Mesenchymal stem cell (in vitro differentiated cells and primary cell): Measurements from ENCODE around the gene RBM18.

Experiments
- DNase-seq: peaks from one replicate; pipeline ENCODE4 v3.0.0-alpha.2; 2013
- H2AFZ ChIP-seq: one replicate; pipeline ENCODE4 v1.6.1; 2013; ENCODE audit warnings: low read depth, mild to moderate bottlenecking, control low read depth, inconsistent platforms, low read length, moderate library complexity
- H2AK5ac ChIP-seq: 2 replicates; pipeline ENCODE4 v1.6.1; 2013; ENCODE audit warnings: low read length, moderate library complexity, mild to moderate bottlenecking, inconsistent platforms; ENCODE audit not compliant: severe bottlenecking
- H2BK120ac ChIP-seq: one replicate; pipeline ENCODE4 v1.6.1; 2013; ENCODE audit warnings: low read depth, mild to moderate bottlenecking, inconsistent platforms, low read length, moderate library complexity
- H2BK12ac ChIP-seq, 2 experiments: one replicate each; pipeline ENCODE4 v1.6.1; 2013; ENCODE audit warnings: inconsistent platforms in 2 of 2, low read length in 2 of 2, mild to moderate bottlenecking in 2 of 2, moderate library complexity in 2 of 2, control low read depth in 1 of 2
- H2BK15ac ChIP-seq: one replicate; pipeline ENCODE4 v1.6.1; 2013; ENCODE audit warnings: mild to moderate bottlenecking, low read depth, inconsistent platforms; ENCODE audit not compliant: poor library complexity, severe bottlenecking
- H2BK5ac ChIP-seq: 2 replicates; pipeline ENCODE4 v1.6.1; 2013; ENCODE audit warnings: low read depth, mild to moderate bottlenecking, low read length, control low read depth, inconsistent platforms; ENCODE audit not compliant: poor library complexity, severe bottlenecking
- H3K14ac ChIP-seq, 2 experiments: one replicate each; pipeline ENCODE4 v1.6.1; 2013; ENCODE audit warnings: inconsistent platforms in 2 of 2, low read length in 2 of 2, control low read depth in 1 of 2, mild to moderate bottlenecking in 1 of 2, moderate library complexity in 1 of 2
- H3K18ac ChIP-seq, 2 experiments: one replicate each; pipeline ENCODE4 v1.6.1; 2013; ENCODE audit warnings: inconsistent platforms in 2 of 2, low read length in 2 of 2, control low read depth in 1 of 2, low read depth in 1 of 2, mild to moderate bottlenecking in 1 of 2
- H3K23ac ChIP-seq, 2 experiments: one replicate each; pipeline ENCODE4 v1.6.1; 2013; ENCODE audit warnings: inconsistent platforms in 2 of 2, low read length in 2 of 2, mild to moderate bottlenecking in 2 of 2, moderate library complexity in 2 of 2, control low read depth in 1 of 2
- H3K27ac ChIP-seq: 2 replicates; pipeline ENCODE4 v1.5.1; 2013; ENCODE audit warnings: mild to moderate bottlenecking, moderate library complexity, low read length, control low read depth, inconsistent platforms; ENCODE audit not compliant: poor library complexity, severe bottlenecking
- H3K27me3 ChIP-seq, 2 experiments: 2 replicates each; pipeline versions ENCODE4 v1.6.1 to v1.7.0; 2013; ENCODE audit warnings: low read length in 2 of 2, mild to moderate bottlenecking in 2 of 2, moderate library complexity in 2 of 2, control low read depth in 1 of 2, inconsistent platforms in 1 of 2; ENCODE audit not compliant: control insufficient read depth in 1 of 2, insufficient read depth in 1 of 2
- H3K36me3 ChIP-seq, 2 experiments: 2 replicates each; pipeline versions ENCODE4 v1.6.1 to v1.7.0; 2013; ENCODE audit warnings: low read length in 2 of 2, control low read depth in 1 of 2, inconsistent platforms in 1 of 2, low read depth in 1 of 2, mild to moderate bottlenecking in 1 of 2; ENCODE audit not compliant: insufficient read depth in 2 of 2, control insufficient read depth in 1 of 2
- H3K4ac ChIP-seq, 2 experiments: one replicate each; pipeline ENCODE4 v1.6.1; 2013; ENCODE audit warnings: inconsistent platforms in 2 of 2, low read length in 2 of 2, mild to moderate bottlenecking in 2 of 2, moderate library complexity in 2 of 2, control low read depth in 1 of 2, low read depth in 1 of 2
- H3K4me1 ChIP-seq: 2 replicates; pipeline ENCODE4 v1.6.1; 2013; ENCODE audit warnings: low read depth, low read length, control low read depth; ENCODE audit not compliant: control insufficient read depth, insufficient read depth
- H3K4me2 ChIP-seq: 2 replicates; pipeline ENCODE4 v1.6.1; 2013; ENCODE audit warnings: low read length, mild to moderate bottlenecking, inconsistent platforms; ENCODE audit not compliant: poor library complexity, severe bottlenecking
- H3K4me3 ChIP-seq, 2 experiments: 2 replicates each; pipeline versions ENCODE4 v1.5.1 to v1.7.0; 2013; ENCODE audit warnings: low read length in 2 of 2, mild to moderate bottlenecking in 2 of 2, control low read depth in 1 of 2, low read depth in 1 of 2; ENCODE audit not compliant: insufficient read depth in 1 of 2
- H3K79me1 ChIP-seq: replicated peaks from 2 replicates; pipeline ENCODE4 v1.6.1; 2013; ENCODE audit warnings: mild to moderate bottlenecking, control low read depth, low read length, inconsistent platforms; ENCODE audit not compliant: poor library complexity, severe bottlenecking
- H3K9ac ChIP-seq: 2 replicates; pipeline ENCODE4 v1.7.0; 2013; ENCODE audit warnings: mild to moderate bottlenecking, low read length, moderate library complexity
- H3K9me3 ChIP-seq: 2 replicates; pipeline ENCODE4 v1.7.0; 2013; ENCODE audit warnings: mild to moderate bottlenecking, low read length; ENCODE audit not compliant: control insufficient read depth
- H4K8ac ChIP-seq: one replicate; pipeline ENCODE4 v1.6.1; 2013; ENCODE audit warnings: inconsistent platforms, mild to moderate bottlenecking, low read length, moderate library complexity
- H4K91ac ChIP-seq: one replicate; pipeline ENCODE4 v1.6.1; 2013; ENCODE audit warnings: mild to moderate bottlenecking, low read length, inconsistent platforms
- WGBS: methylation state at CpG from one replicate; pipeline ENCODE4 v1.1.7; 2013; ENCODE audit warnings: mixed read lengths; 5-methylcytosine and 5-hydroxymethylcytosine counted together

Gene RBM18

GRCh38 chr9:122197882-122198281, 66.8 kb downstream of the RBM18 start:
- Histone ChIP-seq H3K4me2 (no peak overlapping the region), H4K8ac (no peak overlapping the region), H2BK15ac (no peak overlapping the region), H3K14ac (no peak overlapping the region), H3K9me3 (no peaks in the 10 kb centered on the region), H2AK5ac (no peak overlapping the region), H2BK120ac (no peak overlapping the region), H3K4me3 (no peak overlapping the region), H3K4me1 (peaks cover 8% of the 10 kb centered on the region), H2BK5ac (no peak overlapping the region), H3K79me1 (no peaks in the 10 kb centered on the region), H3K27ac (no peak overlapping the region), H3K36me3 (no peaks in the 10 kb centered on the region), H3K4ac (no peak overlapping the region), H4K91ac (no peak overlapping the region), H3K23ac (no peak overlapping the region), H2AFZ (no peak overlapping the region), H3K18ac (no peak overlapping the region), H3K9ac (no peak overlapping the region), H2BK12ac (no peak overlapping the region), H3K27me3 (peaks cover 23 to 32% of the 10 kb centered on the region in 2 experiments)
- 73% methylated on average over 4 of the region's 4 CpGs for WGBS
- no peak for DNase-seq

DNA sequence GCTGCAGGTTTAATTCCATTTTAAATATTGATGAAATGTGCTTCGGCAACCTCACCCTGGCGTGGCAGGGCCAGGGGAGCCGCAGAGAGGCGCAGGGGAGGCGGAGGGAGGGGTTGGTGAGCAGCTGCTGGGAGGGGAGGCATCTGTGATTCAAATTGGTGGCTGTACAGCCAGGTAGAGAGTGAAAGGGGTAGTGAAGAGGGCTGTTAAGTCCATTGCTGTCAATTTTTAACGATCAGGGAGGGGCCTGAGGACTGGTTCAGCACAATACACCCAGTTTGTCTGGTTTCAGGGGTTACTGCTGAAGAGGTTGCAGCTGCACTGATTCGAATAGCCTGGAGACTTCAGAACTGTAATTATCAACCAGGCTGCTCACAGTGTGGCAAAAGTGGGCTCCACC, 67.2 kb downstream of the RBM18 start:
- Histone ChIP-seq H3K4me1 (peaks cover 8% of the 10 kb centered on the region), H3K27me3 (peaks cover 23 to 37% of the 10 kb centered on the region in 2 experiments), H2BK15ac (no peak overlapping the region), H3K18ac (no peak overlapping the region), H3K79me1 (no peaks in the 10 kb centered on the region), H4K8ac (no peak overlapping the region), H3K9me3 (no peaks in the 10 kb centered on the region), H3K4me2 (no peak overlapping the region), H2BK12ac (no peak overlapping the region), H3K14ac (no peak overlapping the region), H4K91ac (no peak overlapping the region), H3K23ac (no peak overlapping the region), H3K27ac (no peak overlapping the region), H2AK5ac (no peak overlapping the region), H3K4me3 (no peak overlapping the region), H2BK120ac (no peak overlapping the region), H3K4ac (no peak overlapping the region), H2AFZ (no peak overlapping the region), H3K36me3 (no peaks in the 10 kb centered on the region), H2BK5ac (no peak overlapping the region), H3K9ac (no peak overlapping the region)
- WGBS, result 56% methylated on average over 7 of the region's 7 CpGs
- no peak for DNase-seq

DNA sequence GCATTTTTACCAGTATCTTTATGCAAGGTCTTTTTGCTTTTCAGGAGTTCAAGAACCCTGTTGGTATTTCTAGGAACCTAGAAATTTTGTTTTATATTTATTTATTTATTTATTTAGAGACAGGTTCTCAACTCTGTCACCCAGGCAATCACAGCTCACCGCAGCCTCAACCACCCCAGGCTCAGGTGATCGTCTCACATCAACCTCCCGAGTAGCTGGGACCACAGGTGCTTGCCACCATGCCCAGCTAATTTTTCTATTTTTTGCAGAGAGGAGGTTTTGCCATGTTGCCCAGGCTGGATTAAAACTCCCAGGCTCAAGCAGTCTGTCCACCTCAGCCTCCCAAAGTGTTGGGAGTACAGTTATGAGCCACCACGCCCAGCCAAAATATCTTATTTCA, 68.8 kb downstream of the RBM18 start:
- H2AFZ ChIP-seq, result no peak overlapping the region
- no peak overlapping the region for H2BK12ac ChIP-seq
- H3K9me3 ChIP-seq, result no peaks in the 10 kb centered on the region
- H3K4me1 ChIP-seq, result peaks cover 1% of the 10 kb centered on the region
- H3K14ac ChIP-seq, result no peak overlapping the region
- no peak overlapping the region for H3K18ac ChIP-seq
- no peaks in the 10 kb centered on the region for H3K36me3 ChIP-seq
- H3K4me3 ChIP-seq, result no peak overlapping the region
- no peak overlapping the region for H2AK5ac ChIP-seq
- no peak overlapping the region for H2BK15ac ChIP-seq
- no peak for DNase-seq
- WGBS, result 90% methylated on average over 3 of the region's 4 CpGs
- no peak overlapping the region for H4K91ac ChIP-seq
- H2BK5ac ChIP-seq, result no peak overlapping the region
- no peak overlapping the region for H3K4ac ChIP-seq
- H3K23ac ChIP-seq, result no peak overlapping the region
- H3K9ac ChIP-seq, result no peak overlapping the region
- no peak overlapping the region for H2BK120ac ChIP-seq
- H3K79me1 ChIP-seq, result no peaks in the 10 kb centered on the region
- peaks cover 23 to 40% of the 10 kb centered on the region in 2 experiments for H3K27me3 ChIP-seq
- no peak overlapping the region for H3K27ac ChIP-seq
- no peak overlapping the region for H4K8ac ChIP-seq
- no peak overlapping the region for H3K4me2 ChIP-seq

DNA sequence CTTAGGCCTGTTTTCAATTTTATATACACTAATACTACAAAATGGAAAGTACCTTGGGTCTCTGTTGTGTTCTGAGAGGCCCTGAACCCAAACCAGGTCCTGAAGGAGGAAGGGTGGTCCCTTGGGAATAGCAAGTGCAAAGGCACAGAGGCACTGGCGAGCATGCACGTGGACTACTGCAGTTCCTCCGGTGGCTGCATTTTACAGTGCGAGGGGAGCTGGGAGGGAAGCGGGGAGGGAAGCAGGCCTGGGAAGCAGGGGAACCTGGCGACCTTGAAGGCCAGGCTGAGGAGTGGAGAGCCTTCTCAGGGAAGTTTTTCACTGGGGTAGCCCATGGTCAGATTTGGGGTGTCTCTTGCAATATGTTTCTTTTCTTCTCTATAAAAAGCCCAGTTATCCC, 71.0 kb downstream of the RBM18 start:
- Histone ChIP-seq H3K4me3 (no peak overlapping the region), H4K91ac (no peak overlapping the region)

More for the DNA sequence above, 71.0 kb downstream of the RBM18 start:
- WGBS, result 68% methylated on average over 6 of the region's 6 CpGs
- H2BK120ac ChIP-seq, result no peak overlapping the region
- no peak overlapping the region for H3K9ac ChIP-seq
- no peak overlapping the region for H2AFZ ChIP-seq
- H3K4me1 ChIP-seq, result peaks cover 1% of the 10 kb centered on the region
- H3K27ac ChIP-seq, result no peak overlapping the region
- H3K18ac ChIP-seq, result no peak overlapping the region
- peaks cover 23 to 37% of the 10 kb centered on the region in 2 experiments for H3K27me3 ChIP-seq
- no peak overlapping the region for H3K14ac ChIP-seq
- no peak overlapping the region for H4K8ac ChIP-seq
- H2BK15ac ChIP-seq, result no peak overlapping the region
- no peak for DNase-seq
- no peak overlapping the region for H3K4ac ChIP-seq
- H2AK5ac ChIP-seq, result no peak overlapping the region
- no peak overlapping the region for H3K4me2 ChIP-seq
- H2BK12ac ChIP-seq, result no peak overlapping the region
- H3K79me1 ChIP-seq, result no peaks in the 10 kb centered on the region
- no peak overlapping the region for H3K23ac ChIP-seq
- H3K36me3 ChIP-seq, result no peaks in the 10 kb centered on the region
- H3K9me3 ChIP-seq, result no peaks in the 10 kb centered on the region
- H2BK5ac ChIP-seq, result no peak overlapping the region
